Measurements from ENCODE around the gene KLF11.
"Not testable (repeated sequence)": the region's sequence is repeated elsewhere in the genome, so short reads cannot be mapped to it uniquely, and the experiment has no call there.

Gene KLF11

DNA sequence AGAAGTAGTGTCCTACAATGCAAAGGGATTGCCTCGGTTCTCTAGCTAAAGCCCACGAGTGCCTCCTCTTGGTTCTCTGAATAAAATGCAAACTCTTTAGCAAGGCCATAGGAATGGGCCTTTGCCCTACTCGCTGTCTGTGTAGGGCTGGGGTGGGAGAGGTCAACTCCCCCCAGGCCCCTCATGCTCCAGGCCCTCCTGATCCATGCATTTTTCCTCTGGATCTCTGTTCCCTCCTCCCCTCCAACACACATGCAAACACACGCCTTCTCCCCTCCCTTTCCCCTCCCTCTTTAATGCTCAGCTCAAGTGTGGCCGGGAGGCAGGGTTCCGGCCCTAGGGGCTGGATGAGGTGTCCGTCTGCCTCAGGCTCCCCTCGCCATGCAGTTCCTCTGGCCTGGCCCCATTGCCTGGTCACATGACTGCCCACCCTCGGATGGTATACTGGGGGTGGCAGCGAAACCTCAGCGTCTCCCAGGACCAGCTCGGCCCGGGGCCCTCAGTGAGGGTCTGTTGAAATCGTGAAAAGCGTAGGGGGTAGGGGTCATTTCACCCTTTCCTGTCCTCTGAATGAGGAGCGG lies 14.9 kb upstream of the KLF11 start:
- no peak overlapping the region for H3K4me3 ChIP-seq (replicated peaks in 1 of 2; ENCODE audit: low read depth in 2 of 2, low read length in 2 of 2)
- TF ChIP-seq, protein P1, sequence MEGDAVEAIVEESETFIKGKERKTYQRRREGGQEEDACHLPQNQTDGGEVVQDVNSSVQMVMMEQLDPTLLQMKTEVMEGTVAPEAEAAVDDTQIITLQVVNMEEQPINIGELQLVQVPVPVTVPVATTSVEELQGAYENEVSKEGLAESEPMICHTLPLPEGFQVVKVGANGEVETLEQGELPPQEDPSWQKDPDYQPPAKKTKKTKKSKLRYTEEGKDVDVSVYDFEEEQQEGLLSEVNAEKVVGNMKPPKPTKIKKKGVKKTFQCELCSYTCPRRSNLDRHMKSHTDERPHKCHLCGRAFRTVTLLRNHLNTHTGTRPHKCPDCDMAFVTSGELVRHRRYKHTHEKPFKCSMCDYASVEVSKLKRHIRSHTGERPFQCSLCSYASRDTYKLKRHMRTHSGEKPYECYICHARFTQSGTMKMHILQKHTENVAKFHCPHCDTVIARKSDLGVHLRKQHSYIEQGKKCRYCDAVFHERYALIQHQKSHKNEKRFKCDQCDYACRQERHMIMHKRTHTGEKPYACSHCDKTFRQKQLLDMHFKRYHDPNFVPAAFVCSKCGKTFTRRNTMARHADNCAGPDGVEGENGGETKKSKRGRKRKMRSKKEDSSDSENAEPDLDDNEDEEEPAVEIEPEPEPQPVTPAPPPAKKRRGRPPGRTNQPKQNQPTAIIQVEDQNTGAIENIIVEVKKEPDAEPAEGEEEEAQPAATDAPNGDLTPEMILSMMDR (IDR thresholded peaks at IDR 0.05; ENCODE audit: low read depth, low read length): no peak
- no peak for DNase-seq (ENCODE audit: low read depth in 2 of 2)

DNA sequence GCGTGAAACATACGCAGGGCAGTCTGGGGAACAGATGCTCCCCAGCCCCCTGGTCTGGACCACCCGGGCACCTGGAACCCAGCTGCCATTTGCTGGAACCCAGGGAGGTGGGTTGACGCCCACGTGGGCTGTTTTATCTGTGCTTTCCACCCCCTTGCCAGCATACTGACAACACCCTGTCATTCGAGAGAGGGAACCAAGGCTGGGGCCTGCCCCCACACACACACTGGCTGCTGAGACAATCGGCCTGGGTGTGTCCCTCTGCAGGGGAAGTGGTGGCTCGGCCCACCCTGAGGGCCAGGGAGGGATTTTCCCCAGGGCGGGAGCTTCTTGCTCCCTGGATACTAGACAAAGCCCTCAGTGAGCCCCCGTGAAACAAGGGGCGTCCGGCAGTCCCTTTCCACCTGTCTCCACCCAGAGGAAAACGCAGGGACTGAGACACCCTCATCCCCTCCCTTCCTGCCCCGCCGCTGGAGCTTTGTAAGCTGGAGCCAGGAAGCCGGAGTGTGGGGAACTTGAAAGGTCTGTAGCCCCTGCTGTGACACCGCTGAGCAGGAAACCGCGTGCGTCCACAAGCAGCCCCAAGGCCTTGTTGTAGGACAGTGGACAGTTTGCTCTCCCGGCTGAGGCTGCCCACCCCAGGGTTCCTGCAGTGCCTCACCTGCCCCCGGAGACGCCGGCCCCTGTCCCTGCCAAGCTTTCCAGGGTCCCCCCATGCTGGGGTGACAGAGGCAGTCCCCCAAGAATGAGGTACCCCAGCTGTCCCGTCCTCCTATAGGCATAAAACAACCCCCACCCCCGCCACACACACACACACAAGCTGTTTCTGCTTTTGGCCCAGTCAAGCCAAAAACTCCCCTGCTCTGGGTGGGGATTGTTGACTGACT lies 14.1 kb upstream of the KLF11 start:
- TF ChIP-seq, protein P1 (IDR thresholded peaks at IDR 0.05; ENCODE audit: low read depth, low read length): no peak
- no peak overlapping the region for H3K4me3 ChIP-seq (replicated peaks in 1 of 2; ENCODE audit: low read depth in 2 of 2, low read length in 2 of 2)
- no peak for DNase-seq (ENCODE audit: low read depth in 2 of 2)

DNA sequence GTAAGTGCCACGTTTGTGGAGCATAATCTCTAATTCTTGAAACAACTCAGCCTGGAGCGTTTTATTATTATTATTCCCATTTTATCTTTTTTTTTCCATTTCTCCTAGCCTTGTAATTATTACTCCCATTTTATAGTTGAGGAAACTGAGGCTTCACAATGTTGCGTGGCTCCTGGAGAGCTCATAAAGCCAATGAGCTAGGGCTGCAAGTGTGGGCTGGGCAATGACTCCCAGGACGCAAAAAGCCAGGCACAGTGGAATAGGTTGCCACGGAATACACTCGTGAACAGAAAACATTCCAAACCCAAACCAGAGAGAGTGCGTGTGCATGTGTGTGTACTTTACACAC lies 13.5 kb upstream of the KLF11 start:
- TF ChIP-seq, protein P1 (IDR thresholded peaks at IDR 0.05; ENCODE audit: low read depth, low read length): no peak
- no peak overlapping the region for H3K4me3 ChIP-seq (replicated peaks in 1 of 2; ENCODE audit: low read depth in 2 of 2, low read length in 2 of 2)
- no peak for DNase-seq (ENCODE audit: low read depth in 2 of 2)

DNA sequence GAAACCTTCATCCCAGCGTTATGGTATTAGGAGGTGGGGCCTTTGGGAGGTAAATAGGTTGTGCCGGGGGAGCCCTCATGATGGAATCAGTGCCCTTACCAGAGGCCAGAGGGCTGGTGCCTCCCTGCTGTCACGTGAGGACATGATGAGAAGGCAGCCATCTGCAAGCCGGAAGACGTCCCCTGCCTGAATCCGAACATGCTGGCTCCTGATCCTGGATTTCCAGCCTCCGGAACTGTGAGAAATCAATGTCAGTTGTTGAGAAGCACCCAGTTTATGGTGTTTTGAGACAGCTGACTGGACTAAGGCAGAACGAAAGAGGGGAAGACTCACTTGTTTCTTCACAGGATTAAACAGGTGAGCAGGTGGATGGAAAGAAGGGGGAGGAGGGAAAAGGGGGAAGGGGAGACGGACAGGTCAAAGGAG lies 13.0 kb upstream of the KLF11 start:
- no peak for DNase-seq (ENCODE audit: low read depth in 2 of 2)
- no peak overlapping the region for H3K4me3 ChIP-seq (replicated peaks in 1 of 2; ENCODE audit: low read depth in 2 of 2, low read length in 2 of 2)
- TF ChIP-seq, protein P1 (IDR thresholded peaks at IDR 0.05; ENCODE audit: low read depth, low read length): no peak

DNA sequence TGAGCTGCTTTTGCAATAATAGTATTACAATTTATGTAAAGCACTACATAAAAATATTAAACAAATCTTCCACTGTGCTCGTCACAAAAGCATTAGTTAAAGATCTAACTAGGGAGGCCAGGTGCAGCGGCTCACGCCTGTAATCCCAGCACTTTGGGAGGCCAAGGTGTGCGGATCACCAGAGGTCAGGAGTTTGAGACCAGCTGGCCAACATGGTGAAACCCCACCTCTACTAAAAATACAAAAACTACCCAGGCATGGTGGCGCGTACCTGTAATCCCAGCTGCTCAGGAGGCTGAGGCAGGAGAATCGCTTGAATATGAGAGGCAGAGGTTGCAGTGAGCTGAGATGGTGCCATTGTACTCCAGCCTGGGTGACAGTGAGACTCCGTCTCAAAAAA lies 12.6 kb upstream of the KLF11 start:
- DNase-seq (ENCODE audit: low read depth in 2 of 2); H3K4me3 ChIP-seq (replicated peaks in 1 of 2; ENCODE audit: low read depth in 2 of 2, low read length in 2 of 2): not testable (repeated sequence)

DNA sequence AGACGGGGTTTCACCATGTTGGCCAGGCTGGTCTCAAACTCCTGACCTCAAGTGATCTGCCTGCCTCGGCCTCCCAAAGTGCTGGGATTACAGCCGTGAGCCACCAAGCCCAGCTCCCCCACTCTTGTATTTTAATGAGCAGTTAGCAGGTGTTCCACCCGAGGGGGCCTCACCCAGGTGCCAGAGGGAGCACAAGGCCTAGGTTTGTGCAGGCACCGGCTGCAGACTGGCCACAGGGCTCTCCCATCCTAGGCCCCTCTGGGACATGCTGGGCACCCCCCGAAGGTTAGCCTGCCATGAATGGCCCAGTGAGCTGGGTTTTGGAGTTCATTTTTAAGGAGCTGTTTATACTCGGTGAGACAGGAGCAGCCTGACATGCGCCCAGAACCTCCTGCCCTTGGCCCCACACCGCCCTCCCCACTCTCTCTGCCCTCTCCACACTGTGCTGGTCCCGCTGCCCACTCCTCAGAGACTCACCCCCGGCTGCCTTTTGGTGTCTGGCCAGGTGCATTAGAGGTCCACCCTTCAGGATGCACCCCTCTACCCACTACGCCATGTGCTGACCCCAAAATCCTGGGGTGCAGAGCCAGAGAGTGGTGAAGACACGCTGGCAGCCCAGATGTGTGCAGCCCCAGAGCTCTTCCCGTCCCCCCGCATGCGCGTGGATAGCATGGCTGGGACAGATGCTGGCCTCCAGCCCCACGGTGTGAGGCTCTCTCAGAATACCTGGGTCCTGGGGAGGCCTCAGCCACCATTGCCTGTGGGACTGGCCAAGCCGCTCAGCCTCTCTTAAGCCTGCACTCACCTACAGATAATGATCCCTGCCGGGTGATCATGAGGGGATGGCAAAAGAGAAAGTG lies 11.2 kb upstream of the KLF11 start:
- no peak overlapping the region for H3K4me3 ChIP-seq (replicated peaks in 1 of 2; ENCODE audit: low read depth in 2 of 2, low read length in 2 of 2)
- no peak for DNase-seq (ENCODE audit: low read depth in 2 of 2)
- TF ChIP-seq, protein P1 (IDR thresholded peaks at IDR 0.05; ENCODE audit: low read depth, low read length): no peak

DNA sequence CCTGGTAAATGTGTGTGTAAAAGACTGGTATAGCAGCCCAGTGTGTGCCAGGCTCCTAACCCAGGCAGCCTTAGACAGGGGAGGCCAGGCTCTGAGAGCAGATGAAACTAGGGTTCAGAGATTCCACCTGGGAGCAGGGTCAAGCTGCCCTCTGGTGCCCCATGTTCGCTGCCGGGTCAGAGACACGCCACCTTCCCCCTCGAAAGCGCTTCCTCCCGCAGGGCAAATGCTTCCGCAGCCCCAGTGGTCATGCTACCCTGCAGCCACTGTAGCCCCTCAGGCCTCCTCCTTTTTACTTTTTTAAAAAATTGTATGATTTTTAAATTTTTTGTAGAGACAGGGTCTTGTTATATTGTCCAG lies 10.6 kb upstream of the KLF11 start:
- TF ChIP-seq, protein P1 (IDR thresholded peaks at IDR 0.05; ENCODE audit: low read depth, low read length): no peak
- DNase-seq (ENCODE audit: low read depth in 2 of 2): no peak
- H3K4me3 ChIP-seq (replicated peaks in 1 of 2; ENCODE audit: low read depth in 2 of 2, low read length in 2 of 2): no peak overlapping the region

Data from cardiac fibroblast (primary cell).